GM12875 (cell line): ENCODE results near the gene DPP10.

Experiments
- H3K4me3 ChIP-seq: one replicate; pipeline ENCODE4 v1.5.1; 2011; ENCODE audit warnings: low read depth, low read length, control low read depth
- CTCF ChIP-seq: IDR thresholded peaks from 2 replicates; pipeline ENCODE4 v1.5.1; 2011; ENCODE audit warnings: low read depth, mild to moderate bottlenecking, control low read depth, inconsistent platforms, low read length, moderate library complexity, borderline replicate concordance; ENCODE audit not compliant: insufficient read depth

Gene DPP10

GRCh38 chr2:114527330-114527983, 85.0 kb downstream of the DPP10 start:
- TF ChIP-seq CTCF: no peak
- no peak overlapping the region for H3K4me3 ChIP-seq

- no peak for TF ChIP-seq CTCF
Observed at GRCh38 chr2:114534116-114535084, 92.0 kb downstream of the DPP10 start.

GRCh38 chr2:114537777-114538176, 95.3 kb downstream of the DPP10 start:
- no peak overlapping the region for H3K4me3 ChIP-seq
- TF ChIP-seq CTCF: no peak

More at GRCh38 chr2:114534116-114535084, 92.0 kb downstream of the DPP10 start:
- no peak overlapping the region for H3K4me3 ChIP-seq

- TF ChIP-seq CTCF: no peak
Observed at GRCh38 chr2:114542695-114543094, 100.3 kb downstream of the DPP10 start.

GRCh38 chr2:114543236-114543766, 100.9 kb downstream of the DPP10 start:
- H3K4me3 ChIP-seq: no peak overlapping the region
- no peak for TF ChIP-seq CTCF

More at GRCh38 chr2:114542695-114543094, 100.3 kb downstream of the DPP10 start:
- H3K4me3 ChIP-seq: no peak overlapping the region

- no peak for TF ChIP-seq CTCF
- no peak overlapping the region for H3K4me3 ChIP-seq
Observed at GRCh38 chr2:114545052-114545451, 102.6 kb downstream of the DPP10 start.
